Nephron progenitor cell (in vitro differentiated cells): ENCODE data around the gene IRAG1.
A peak's percentile ranks its signal among the peaks of the same experiment; 100 is the strongest.

Source experiments
- DNase-seq: peaks from one replicate; pipeline ENCODE4 v3.0.0; 2021
- H3K27ac Mint-ChIP-seq: 2 replicates; pipeline ENCODE4 v1.8.0; 2021; ENCODE audit warnings: mild to moderate bottlenecking, moderate library complexity, mixed read lengths
- H3K27me3 Mint-ChIP-seq: 2 replicates; pipeline ENCODE4 v1.8.0; 2021; ENCODE audit warnings: mild to moderate bottlenecking, low read depth, mixed read lengths; ENCODE audit not compliant: poor library complexity
- H3K36me3 Mint-ChIP-seq: 2 replicates; pipeline ENCODE4 v1.8.0; 2021; ENCODE audit warnings: low read depth, mixed read lengths
- H3K4me1 Mint-ChIP-seq: 2 replicates; pipeline ENCODE4 v1.8.0; 2021; ENCODE audit warnings: mixed read lengths
- H3K4me3 Mint-ChIP-seq: 2 replicates; pipeline ENCODE4 v1.8.0; 2021; ENCODE audit warnings: mild to moderate bottlenecking, moderate library complexity, mixed read lengths
- H3K9me3 Mint-ChIP-seq: 2 replicates; pipeline ENCODE4 v1.8.0; 2021; ENCODE audit warnings: mild to moderate bottlenecking, moderate library complexity, mixed read lengths
- TF ChIP-seq, protein P1 (sequence below): fragments of 200-600 bp; sonication (generic); IDR thresholded peaks from 2 replicates; pipeline ENCODE4 v1.5.0; 2021; ENCODE audit warnings: antibody characterized with exemption

Gene IRAG1

DNA sequence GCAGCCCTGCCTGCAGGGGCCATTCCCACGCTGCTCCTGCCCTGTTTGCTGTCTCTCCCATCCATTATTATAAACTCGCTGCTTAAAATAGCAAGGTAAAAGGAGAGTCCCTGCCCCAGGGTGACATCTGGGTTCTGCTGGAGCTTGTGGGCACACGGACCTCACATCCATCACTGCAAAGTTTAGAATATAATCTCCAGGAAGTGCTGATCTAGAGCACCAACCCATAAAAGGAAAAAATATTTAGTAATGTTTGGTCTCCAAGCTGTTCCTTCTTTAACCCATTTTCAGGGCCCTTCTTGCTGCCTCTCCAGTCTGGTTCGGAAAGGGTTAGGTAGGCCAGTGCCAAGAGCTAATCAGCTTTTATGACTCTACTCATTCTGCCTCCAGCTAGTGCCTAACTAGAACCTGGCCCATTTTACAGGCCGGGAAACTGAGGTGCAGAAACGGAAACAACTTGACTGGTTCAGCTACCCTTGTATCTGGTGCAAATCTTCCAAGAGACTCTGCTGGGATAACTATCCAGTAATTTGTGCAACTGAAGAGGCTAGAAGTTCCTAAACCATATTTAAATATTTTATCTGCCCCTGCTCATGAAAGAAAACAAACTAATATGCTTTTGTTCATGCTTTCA, 37.5 kb downstream of the IRAG1 start:
- Mint-ChIP-seq H3K4me3 (no peak overlapping the region), H3K36me3 (no peaks in the 10 kb centered on the region), H3K4me1 (peaks cover 34% of the 10 kb centered on the region), H3K27ac (no peak overlapping the region), H3K9me3 (no peaks in the 10 kb centered on the region), H3K27me3 (no peaks in the 10 kb centered on the region)
- TF ChIP-seq, protein P1, sequence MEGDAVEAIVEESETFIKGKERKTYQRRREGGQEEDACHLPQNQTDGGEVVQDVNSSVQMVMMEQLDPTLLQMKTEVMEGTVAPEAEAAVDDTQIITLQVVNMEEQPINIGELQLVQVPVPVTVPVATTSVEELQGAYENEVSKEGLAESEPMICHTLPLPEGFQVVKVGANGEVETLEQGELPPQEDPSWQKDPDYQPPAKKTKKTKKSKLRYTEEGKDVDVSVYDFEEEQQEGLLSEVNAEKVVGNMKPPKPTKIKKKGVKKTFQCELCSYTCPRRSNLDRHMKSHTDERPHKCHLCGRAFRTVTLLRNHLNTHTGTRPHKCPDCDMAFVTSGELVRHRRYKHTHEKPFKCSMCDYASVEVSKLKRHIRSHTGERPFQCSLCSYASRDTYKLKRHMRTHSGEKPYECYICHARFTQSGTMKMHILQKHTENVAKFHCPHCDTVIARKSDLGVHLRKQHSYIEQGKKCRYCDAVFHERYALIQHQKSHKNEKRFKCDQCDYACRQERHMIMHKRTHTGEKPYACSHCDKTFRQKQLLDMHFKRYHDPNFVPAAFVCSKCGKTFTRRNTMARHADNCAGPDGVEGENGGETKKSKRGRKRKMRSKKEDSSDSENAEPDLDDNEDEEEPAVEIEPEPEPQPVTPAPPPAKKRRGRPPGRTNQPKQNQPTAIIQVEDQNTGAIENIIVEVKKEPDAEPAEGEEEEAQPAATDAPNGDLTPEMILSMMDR, result no peak
- DNase-seq, result no peak

DNA sequence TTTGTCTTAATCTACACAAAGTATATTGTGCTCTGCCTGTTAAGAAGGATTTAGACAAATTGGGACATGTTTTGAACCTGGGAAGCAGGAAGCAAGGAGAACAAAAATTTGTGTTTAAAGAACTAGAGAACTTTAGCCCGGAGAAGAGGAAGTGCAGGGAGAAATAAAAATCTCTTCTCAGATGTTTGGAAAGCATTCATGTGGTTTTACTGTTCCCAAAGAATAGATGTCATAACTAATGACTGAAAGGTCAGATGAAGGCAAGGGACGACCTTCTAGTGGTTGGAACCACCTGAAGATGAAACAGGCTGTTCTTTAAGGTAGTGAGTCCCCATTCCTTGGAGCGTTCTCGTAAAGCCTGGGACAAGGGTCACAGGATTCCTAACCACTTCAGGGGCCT, 38.3 kb downstream of the IRAG1 start:
- peaks cover 25% of the 10 kb centered on the region for H3K4me1 Mint-ChIP-seq
- no peak overlapping the region for H3K27ac Mint-ChIP-seq
- H3K4me3 Mint-ChIP-seq, result no peak overlapping the region
- H3K36me3 Mint-ChIP-seq, result no peaks in the 10 kb centered on the region
- DNase-seq, result no peak
- H3K9me3 Mint-ChIP-seq, result no peaks in the 10 kb centered on the region
- H3K27me3 Mint-ChIP-seq, result no peaks in the 10 kb centered on the region
- TF ChIP-seq, protein P1, result no peak

DNA sequence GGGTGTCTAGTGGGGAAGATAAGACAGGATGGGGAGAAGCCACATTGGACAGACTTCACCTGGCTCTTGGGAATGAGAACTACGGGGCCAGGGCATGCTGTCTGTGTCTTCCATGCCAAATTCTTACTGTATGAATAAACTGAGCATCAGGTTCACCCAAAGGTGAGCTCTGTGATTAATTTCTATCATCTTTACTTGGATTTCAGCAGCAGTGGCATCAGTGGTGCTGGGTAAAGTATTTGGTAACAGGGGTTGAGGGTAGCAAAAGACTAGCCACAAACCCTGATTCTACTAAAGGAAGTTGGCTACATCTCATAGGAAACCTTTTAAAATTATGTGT, 38.8 kb downstream of the IRAG1 start:
- H3K9me3 Mint-ChIP-seq, result no peaks in the 10 kb centered on the region
- TF ChIP-seq, protein P1, result no peak
- no peaks in the 10 kb centered on the region for H3K27me3 Mint-ChIP-seq
- H3K4me1 Mint-ChIP-seq, result peaks cover 21% of the 10 kb centered on the region
- H3K27ac Mint-ChIP-seq, result no peak overlapping the region
- no peak overlapping the region for H3K4me3 Mint-ChIP-seq
- DNase-seq, result no peak
- H3K36me3 Mint-ChIP-seq, result no peaks in the 10 kb centered on the region

DNA sequence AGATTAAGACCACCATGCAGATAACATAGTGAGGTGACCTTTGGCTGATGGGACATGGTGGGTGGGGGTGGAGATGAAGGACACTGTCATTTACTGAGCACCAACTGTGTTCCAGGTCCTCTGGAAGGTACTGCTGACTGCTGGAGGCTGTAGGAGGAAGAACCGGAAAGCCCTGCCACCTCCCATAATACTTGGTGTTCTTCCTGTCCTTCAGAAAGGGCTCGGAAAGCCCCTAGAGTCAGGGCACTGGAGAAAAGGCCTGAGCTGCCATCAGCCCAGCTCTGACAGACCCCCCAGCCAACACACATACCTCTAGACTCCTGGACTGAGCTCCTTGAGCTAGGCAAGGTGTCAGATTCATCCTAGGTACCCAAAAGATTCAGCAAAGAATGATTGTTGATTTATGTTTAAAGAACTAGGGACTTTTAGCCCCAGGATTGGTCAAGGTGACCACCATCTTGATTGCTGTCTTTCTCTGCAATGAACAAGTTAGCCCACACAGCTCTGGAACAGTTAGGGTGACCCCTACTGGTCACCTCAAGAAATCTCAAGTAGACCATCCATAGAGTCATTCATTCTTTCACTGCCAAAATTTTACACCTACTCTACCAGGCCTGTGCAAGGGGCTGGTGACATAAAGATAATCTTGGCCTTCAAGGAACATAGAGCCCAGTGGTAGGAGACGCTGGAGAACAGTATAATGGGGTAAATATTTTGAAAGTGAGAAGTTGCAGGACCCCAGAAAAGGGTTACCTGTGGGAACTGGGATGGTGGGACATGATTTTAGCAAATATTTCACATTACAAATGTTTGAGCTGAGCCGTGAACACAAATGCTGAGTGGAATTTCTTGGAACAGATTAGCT, 39.4 kb downstream of the IRAG1 start:
- TF ChIP-seq, protein P1, result peak; percentile 62
- Mint-ChIP-seq H3K27ac (no peak overlapping the region), H3K36me3 (no peaks in the 10 kb centered on the region), H3K27me3 (no peaks in the 10 kb centered on the region), H3K4me3 (no peak overlapping the region), H3K9me3 (no peaks in the 10 kb centered on the region), H3K4me1 (peaks cover 15% of the 10 kb centered on the region)
- DNase-seq, result no peak

DNA sequence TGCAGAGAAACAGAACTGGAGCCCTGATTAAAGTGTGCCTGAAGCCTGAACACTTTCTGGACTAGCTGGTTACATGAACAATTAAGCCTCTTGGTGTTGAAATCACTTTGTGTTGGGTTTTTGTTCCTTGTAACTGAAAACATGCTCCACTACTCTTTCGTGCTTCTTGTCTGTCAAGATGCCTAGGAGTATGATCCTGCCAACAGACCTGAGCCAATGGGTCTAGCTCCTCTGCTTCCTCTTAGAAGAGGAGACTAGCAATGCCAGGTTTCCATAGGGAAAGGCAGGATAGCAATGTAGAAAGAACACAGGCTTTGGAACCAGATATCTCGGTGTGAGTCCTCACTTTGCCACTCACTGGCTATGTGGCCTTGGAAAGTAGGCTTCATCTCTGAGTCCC, 40.3 kb downstream of the IRAG1 start:
- no peaks in the 10 kb centered on the region for H3K9me3 Mint-ChIP-seq
- TF ChIP-seq, protein P1, result no peak
- no peak overlapping the region for H3K4me3 Mint-ChIP-seq
- H3K4me1 Mint-ChIP-seq, result peaks cover 17% of the 10 kb centered on the region
- H3K27ac Mint-ChIP-seq, result no peak overlapping the region
- no peaks in the 10 kb centered on the region for H3K36me3 Mint-ChIP-seq
- H3K27me3 Mint-ChIP-seq, result no peaks in the 10 kb centered on the region
- no peak for DNase-seq
